Hepatocyte (in vitro differentiated cells): ENCODE measurements around the gene CTSL. TPM values are rescaled to one million over a fixed set of nuclear protein-coding genes. Genes with fewer than 3 reads are reported as not detected.

Experiments
- DNase-seq: peaks from one replicate; pipeline ENCODE4 v3.0.0-alpha.2; 2016; ENCODE audit warnings: low spot score
- H2AFZ ChIP-seq: fragments of 200-600 bp; sonication (generic); 2 replicates; pipeline ENCODE4 v1.6.0; 2016; ENCODE audit warnings: antibody characterized with exemption, mild to moderate bottlenecking
- H3K27ac ChIP-seq: fragments of 200-600 bp; sonication (generic); 2 replicates; pipeline ENCODE4 v1.5.1; 2016; ENCODE audit warnings: mild to moderate bottlenecking
- H3K27me3 ChIP-seq: fragments of 200-600 bp; sonication (generic); 2 replicates; pipeline ENCODE4 v1.6.1; 2016
- H3K36me3 ChIP-seq: fragments of 200-600 bp; sonication (generic); replicated peaks from 2 replicates; pipeline ENCODE4 v1.5.1; 2016; ENCODE audit warnings: low read depth; ENCODE audit not compliant: insufficient read depth
- H3K4me1 ChIP-seq: fragments of 200-600 bp; sonication (generic); 2 replicates; pipeline ENCODE4 v1.5.1; 2016; ENCODE audit warnings: mild to moderate bottlenecking, moderate library complexity; ENCODE audit not compliant: insufficient read depth
- H3K4me2 ChIP-seq: fragments of 200-600 bp; sonication (generic); 2 replicates; pipeline ENCODE4 v1.6.0; 2016
- H3K4me3 ChIP-seq: fragments of 200-600 bp; sonication (generic); 2 replicates; pipeline ENCODE4 v1.5.1; 2016; ENCODE audit warnings: mild to moderate bottlenecking
- H3K79me2 ChIP-seq: fragments of 200-600 bp; sonication (generic); 2 replicates; pipeline ENCODE4 v1.6.0; 2017; ENCODE audit warnings: mild to moderate bottlenecking
- H3K9me2 ChIP-seq: fragments of 200-600 bp; sonication (generic); replicated peaks from 2 replicates; pipeline ENCODE4 v1.6.0; 2017; ENCODE audit warnings: mild to moderate bottlenecking; ENCODE audit not compliant: insufficient read depth
- H3K9me3 ChIP-seq: fragments of 200-600 bp; sonication (generic); 2 replicates; pipeline ENCODE4 v1.5.1; 2016; ENCODE audit warnings: low read depth, mild to moderate bottlenecking
- H4K20me1 ChIP-seq: fragments of 200-600 bp; sonication (generic); 2 replicates; pipeline ENCODE4 v1.6.0; 2016; ENCODE audit warnings: mild to moderate bottlenecking; ENCODE audit not compliant: insufficient read depth, poor library complexity, severe bottlenecking
- CTCF ChIP-seq: fragments of 200-600 bp; sonication (generic); IDR thresholded peaks from 2 replicates; pipeline ENCODE4 v1.5.1; 2016; ENCODE audit warnings: antibody characterized with exemption, mild to moderate bottlenecking; ENCODE audit not compliant: poor library complexity
- EZH2 ChIP-seq: fragments of 200-600 bp; sonication (generic); IDR thresholded peaks from 2 replicates; pipeline ENCODE4 v1.6.1; 2016; ENCODE audit warnings: antibody characterized with exemption, mild to moderate bottlenecking, borderline replicate concordance
- EZH2phosphoT487 ChIP-seq: fragments of 200-600 bp; sonication (generic); IDR thresholded peaks from one replicate; pipeline ENCODE4 v1.6.1; 2018; ENCODE audit warnings: antibody characterized with exemption, mild to moderate bottlenecking, low read depth, moderate library complexity; ENCODE audit not compliant: unreplicated experiment, severe bottlenecking
- WGBS: methylation state at CpG from one replicate; pipeline ENCODE4 v1.1.6; 2016; ENCODE audit warnings: low lambda C conversion rate; ENCODE audit errors: missing lambda C conversion rate; 5-methylcytosine and 5-hydroxymethylcytosine counted together
- polyA plus RNA-seq: library from polyadenylated mRNA; unstranded; fragments of >200 nt; fragmentation: Nextera tagmentation; extraction: Ambion mirVana; gene quantifications from 2 replicates; pipeline ENCODE4 v1.2.1, GENCODE V29; 2016
- total RNA-seq: library from RNA; depleted of rRNA; stranded (reverse); fragments of >200 nt; gene quantifications from 2 replicates; pipeline ENCODE4 v1.2.3, GENCODE V29; 2014

Gene CTSL
- total and polyA plus RNA-seq, 2 experiments from 2014 or later = 341 to 365 TPM

GRCh38 chr9:87778996-87779395 lies 53.1 kb downstream of the CTSL start:
- no peaks in the 10 kb centered on the region for H3K9me2 ChIP-seq
- H3K9me3 ChIP-seq = no peaks in the 10 kb centered on the region
- no peak for TF ChIP-seq CTCF
- no peak for TF ChIP-seq EZH2
- TF ChIP-seq EZH2phosphoT487 = no peak
- WGBS = 93% methylated on average over 4 of the region's 4 CpGs
- H3K27ac ChIP-seq = no peak overlapping the region
- H3K27me3 ChIP-seq = no peaks in the 10 kb centered on the region
- H3K79me2 ChIP-seq = no peaks in the 10 kb centered on the region
- no peak overlapping the region for H3K4me2 ChIP-seq
- no peak overlapping the region for H3K4me3 ChIP-seq
- no peaks in the 10 kb centered on the region for H3K4me1 ChIP-seq
- DNase-seq = no peak
- H4K20me1 ChIP-seq = no peaks in the 10 kb centered on the region
- no peaks in the 10 kb centered on the region for H3K36me3 ChIP-seq
- no peak overlapping the region for H2AFZ ChIP-seq

Other genes with a start within 250 kb of the CTSL start
- 47.7 and 62.3 TPM in 2 replicates for gene DAPK1, start 228.3 kb upstream of the CTSL start, total RNA-seq
- 44.4 and 46.9 TPM in 2 replicates for gene DAPK1, start 228.3 kb upstream of the CTSL start, polyA plus RNA-seq
- gene SPATA31E1, start 156.8 kb downstream of the CTSL start, total RNA-seq = 0.08 TPM in 1 of 2 replicates, not detected in the other
- 0.05 TPM in 1 of 2 replicates, not detected in the other for gene SPATA31E1, start 156.8 kb downstream of the CTSL start, polyA plus RNA-seq
- gene SPATA31C1, start 191.8 kb downstream of the CTSL start, total RNA-seq = not detected in 2 replicates
- gene SPATA31C1, start 191.8 kb downstream of the CTSL start, polyA plus RNA-seq = not detected in 2 replicates
- gene CDK20, start 248.4 kb downstream of the CTSL start, total RNA-seq = 14.2 and 14.4 TPM in 2 replicates
- 12.9 and 19.2 TPM in 2 replicates for gene CDK20, start 248.4 kb downstream of the CTSL start, polyA plus RNA-seq